Measurements from ENCODE around the gene KRT4.

- TF ChIP-seq CTCF (IDR thresholded peaks at IDR 0.05; ENCODE audit: low read depth, low read length, poor library complexity, severe bottlenecking), result no peak
- TF ChIP-seq EZH2phosphoT487 (IDR thresholded peaks at IDR 0.05; ENCODE audit: borderline replicate concordance, low read length), result no peak
Measured at GRCh38 chr12:52810554-52810953, 3.4 kb downstream of the KRT4 start.
